Endothelial cell (in vitro differentiated cells): ENCODE results near the gene ARHGAP19. TPM values are rescaled to one million over a fixed set of nuclear protein-coding genes. Genes with fewer than 3 reads are reported as not detected.
A peak's percentile ranks its signal among the peaks of the same experiment; 100 is the strongest.
"Not testable (repeated sequence)": the region's sequence is repeated elsewhere in the genome, so short reads cannot be mapped to it uniquely, and the experiment has no call there.

Source experiments
- DNase-seq: peaks from one replicate; pipeline ENCODE4 v3.0.0; 2021; ENCODE audit warnings: low spot score
- H3K27ac Mint-ChIP-seq: one replicate; pipeline ENCODE4 v1.8.0; 2021; ENCODE audit warnings: mixed read lengths, inconsistent platforms; ENCODE audit not compliant: unreplicated experiment
- H3K27me3 Mint-ChIP-seq: one replicate; pipeline ENCODE4 v1.8.0; 2021; ENCODE audit warnings: mild to moderate bottlenecking, moderate library complexity, mixed read lengths, inconsistent platforms; ENCODE audit not compliant: unreplicated experiment
- H3K36me3 Mint-ChIP-seq: one replicate; pipeline ENCODE4 v1.8.0; 2021; ENCODE audit warnings: mild to moderate bottlenecking, low read depth, mixed read lengths, inconsistent platforms; ENCODE audit not compliant: unreplicated experiment
- H3K4me1 Mint-ChIP-seq: one replicate; pipeline ENCODE4 v1.8.0; 2021; ENCODE audit warnings: mild to moderate bottlenecking, mixed read lengths, inconsistent platforms; ENCODE audit not compliant: unreplicated experiment
- H3K4me3 Mint-ChIP-seq: one replicate; pipeline ENCODE4 v1.8.0; 2021; ENCODE audit warnings: mild to moderate bottlenecking, mixed read lengths, inconsistent platforms; ENCODE audit not compliant: unreplicated experiment
- H3K9me3 Mint-ChIP-seq: one replicate; pipeline ENCODE4 v1.8.0; 2021; ENCODE audit warnings: mixed read lengths, inconsistent platforms; ENCODE audit not compliant: unreplicated experiment
- total RNA-seq: library from RNA; stranded (reverse); fragmentation: NEBNext Ultra II Directional; extraction: Animal tissue kit (Norgen Biotek cat#: 25700); gene quantifications from one replicate; pipeline ENCODE4 v1.2.1, GENCODE V29; 2021; ENCODE audit not compliant: unreplicated experiment
- TF ChIP-seq, protein P1 (sequence below): fragments of 200-600 bp; sonication (generic); IDR thresholded peaks from one replicate; pipeline ENCODE4 v1.5.0; 2021; ENCODE audit warnings: antibody characterized with exemption; ENCODE audit not compliant: unreplicated experiment

Gene ARHGAP19
- total RNA-seq, 1 donor from 2014 or later: 19.8 TPM

DNA sequence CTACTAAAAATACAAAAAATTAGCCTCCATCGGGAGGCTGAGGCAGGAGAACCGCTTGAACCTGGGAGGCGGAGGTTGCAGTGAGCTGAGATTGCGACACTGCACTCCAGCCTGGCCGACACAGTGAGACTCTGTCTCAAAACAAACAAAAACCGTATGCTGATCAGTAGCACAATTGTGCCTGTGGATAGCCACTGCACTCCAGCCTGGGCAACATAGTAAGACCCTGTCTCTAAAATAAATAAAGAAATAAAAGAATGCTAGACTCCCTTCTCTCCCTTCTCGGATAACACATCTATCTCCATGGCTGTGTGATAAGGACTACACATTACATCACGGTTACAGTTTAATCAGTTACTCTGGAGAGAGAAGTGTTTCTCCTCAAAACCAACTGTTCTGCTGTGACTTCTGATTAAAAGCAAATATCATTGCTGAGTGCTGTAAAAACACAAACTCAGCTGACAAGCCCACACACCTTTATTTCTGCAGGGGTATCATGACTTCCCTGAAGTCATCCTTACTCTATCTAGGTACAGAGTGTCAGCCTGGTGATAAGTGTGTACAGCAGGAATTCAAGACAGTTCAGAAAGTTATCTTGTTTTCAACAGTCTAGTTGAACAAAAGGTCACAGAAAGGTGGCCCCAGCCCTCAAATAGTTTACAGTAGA lies 5.3 kb upstream of the ARHGAP19 start:
- Mint-ChIP-seq H3K36me3 (no peaks in the 10 kb centered on the region), H3K27ac (no peak overlapping the region), H3K4me1 (peaks cover 8% of the 10 kb centered on the region), H3K4me3 (no peak overlapping the region), H3K27me3 (no peaks in the 10 kb centered on the region), H3K9me3 (no peaks in the 10 kb centered on the region)
- TF ChIP-seq, protein P1, sequence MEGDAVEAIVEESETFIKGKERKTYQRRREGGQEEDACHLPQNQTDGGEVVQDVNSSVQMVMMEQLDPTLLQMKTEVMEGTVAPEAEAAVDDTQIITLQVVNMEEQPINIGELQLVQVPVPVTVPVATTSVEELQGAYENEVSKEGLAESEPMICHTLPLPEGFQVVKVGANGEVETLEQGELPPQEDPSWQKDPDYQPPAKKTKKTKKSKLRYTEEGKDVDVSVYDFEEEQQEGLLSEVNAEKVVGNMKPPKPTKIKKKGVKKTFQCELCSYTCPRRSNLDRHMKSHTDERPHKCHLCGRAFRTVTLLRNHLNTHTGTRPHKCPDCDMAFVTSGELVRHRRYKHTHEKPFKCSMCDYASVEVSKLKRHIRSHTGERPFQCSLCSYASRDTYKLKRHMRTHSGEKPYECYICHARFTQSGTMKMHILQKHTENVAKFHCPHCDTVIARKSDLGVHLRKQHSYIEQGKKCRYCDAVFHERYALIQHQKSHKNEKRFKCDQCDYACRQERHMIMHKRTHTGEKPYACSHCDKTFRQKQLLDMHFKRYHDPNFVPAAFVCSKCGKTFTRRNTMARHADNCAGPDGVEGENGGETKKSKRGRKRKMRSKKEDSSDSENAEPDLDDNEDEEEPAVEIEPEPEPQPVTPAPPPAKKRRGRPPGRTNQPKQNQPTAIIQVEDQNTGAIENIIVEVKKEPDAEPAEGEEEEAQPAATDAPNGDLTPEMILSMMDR: no peak
- no peak for DNase-seq

DNA sequence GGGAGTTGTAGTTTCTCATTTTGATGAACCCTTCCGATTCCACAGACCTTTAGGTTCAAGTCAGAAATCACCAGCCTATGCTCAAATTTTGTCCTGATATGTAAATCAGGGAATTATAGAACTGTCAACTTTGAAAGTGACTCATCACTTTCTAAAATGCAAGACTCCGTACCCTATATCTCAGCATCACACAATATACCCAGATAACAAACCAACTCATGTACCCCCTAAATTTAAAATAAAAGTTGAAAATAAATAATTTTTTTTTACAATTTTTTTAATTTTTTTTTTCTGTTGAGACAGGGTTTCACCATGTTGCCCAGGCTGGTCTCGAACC lies 393 bp upstream of the ARHGAP19 start:
- peak overlapping the region; percentile 99 for H3K27ac Mint-ChIP-seq
- peaks cover 13% of the 10 kb centered on the region for H3K4me1 Mint-ChIP-seq
- H3K4me3 Mint-ChIP-seq: peak overlapping the region; percentile 92
- no peak for DNase-seq
- H3K9me3 Mint-ChIP-seq: no peaks in the 10 kb centered on the region
- peaks cover 7% of the 10 kb centered on the region for H3K27me3 Mint-ChIP-seq
- TF ChIP-seq, protein P1: no peak
- no peaks in the 10 kb centered on the region for H3K36me3 Mint-ChIP-seq

DNA sequence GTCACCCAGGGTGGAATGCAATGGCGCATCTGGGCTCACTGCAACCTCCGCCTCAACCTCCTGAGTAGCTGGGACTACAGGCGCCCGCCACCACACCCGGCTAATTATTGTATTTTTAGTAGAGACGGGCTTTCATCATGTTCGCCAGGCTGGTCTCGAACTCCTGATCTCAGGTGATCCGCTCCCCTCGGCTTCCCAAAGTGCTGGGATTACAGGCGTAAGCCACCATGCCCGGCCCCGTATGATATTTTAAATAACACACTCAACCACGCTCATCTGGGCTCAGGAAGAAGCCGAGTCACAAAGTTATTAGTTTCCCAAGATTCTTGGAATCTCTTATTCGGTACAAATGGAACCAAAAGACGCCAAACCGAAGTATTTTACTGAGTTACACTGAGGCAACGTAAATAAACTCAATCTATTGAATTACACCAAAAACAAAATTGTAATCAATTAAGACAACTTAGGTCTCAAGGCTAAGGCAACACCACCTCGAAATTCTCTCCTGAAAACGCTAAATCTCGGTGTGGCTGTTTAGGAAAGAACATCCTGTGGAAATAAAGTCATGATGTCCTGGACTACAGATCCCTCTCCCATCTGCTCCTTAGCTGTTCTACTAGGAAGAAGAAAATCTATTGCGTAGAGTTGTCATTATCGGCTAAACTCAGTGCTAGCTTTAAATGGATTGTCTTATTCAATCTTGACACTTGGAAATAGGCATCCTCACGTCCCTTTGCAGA lies 910 bp downstream of the ARHGAP19 start:
- H3K4me1 Mint-ChIP-seq: peaks cover 13% of the 10 kb centered on the region
- H3K27ac Mint-ChIP-seq: peak overlapping the region; percentile 99
- H3K36me3 Mint-ChIP-seq: peaks cover 3% of the 10 kb centered on the region
- TF ChIP-seq, protein P1: no peak
- no peaks in the 10 kb centered on the region for H3K9me3 Mint-ChIP-seq
- peaks cover 7% of the 10 kb centered on the region for H3K27me3 Mint-ChIP-seq
- peak overlapping the region; percentile 92 for H3K4me3 Mint-ChIP-seq
- no peak for DNase-seq

DNA sequence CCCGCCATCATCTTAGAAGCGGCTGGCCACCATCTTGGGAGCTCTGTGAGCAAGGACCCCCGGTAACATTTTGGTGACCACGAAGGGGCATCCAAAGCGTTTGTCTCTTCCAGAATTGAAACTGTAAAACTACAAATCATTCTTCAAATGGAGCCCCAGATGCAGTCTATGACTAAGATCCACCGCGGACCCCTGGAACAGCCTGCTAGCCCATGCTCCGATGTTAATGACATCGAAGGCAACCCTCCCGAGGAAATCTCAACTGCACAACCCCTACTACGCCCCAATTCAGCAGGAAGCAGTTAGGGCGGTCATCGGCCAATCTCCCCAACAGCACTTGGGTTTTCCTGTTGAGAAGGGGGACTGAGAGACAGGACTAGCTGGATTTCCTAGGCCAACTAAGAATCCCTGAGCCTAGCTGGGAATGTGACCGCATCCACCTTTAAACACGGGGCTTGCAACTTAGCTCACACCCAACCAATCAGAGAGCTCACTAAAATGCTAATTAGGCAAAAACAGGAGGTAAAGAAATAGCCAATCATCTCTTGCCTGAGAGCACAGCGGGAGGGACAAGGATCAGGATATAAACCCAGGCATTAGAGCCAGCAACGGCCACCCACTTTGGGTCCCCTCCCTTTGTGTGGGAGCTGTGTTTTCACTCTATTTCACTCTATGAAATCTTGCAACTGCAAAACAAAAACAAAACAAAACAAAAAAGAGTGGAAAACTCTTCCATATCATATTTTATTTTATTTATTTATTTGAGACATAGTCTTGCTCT lies 1.7 kb downstream of the ARHGAP19 start:
- Mint-ChIP-seq H3K4me1 (peaks cover 13% of the 10 kb centered on the region), H3K4me3 (peak overlapping the region; percentile 37), H3K27ac (peak overlapping the region; percentile 77)
- H3K36me3 Mint-ChIP-seq, H3K27me3 Mint-ChIP-seq, DNase-seq, H3K9me3 Mint-ChIP-seq: not testable (repeated sequence)

DNA sequence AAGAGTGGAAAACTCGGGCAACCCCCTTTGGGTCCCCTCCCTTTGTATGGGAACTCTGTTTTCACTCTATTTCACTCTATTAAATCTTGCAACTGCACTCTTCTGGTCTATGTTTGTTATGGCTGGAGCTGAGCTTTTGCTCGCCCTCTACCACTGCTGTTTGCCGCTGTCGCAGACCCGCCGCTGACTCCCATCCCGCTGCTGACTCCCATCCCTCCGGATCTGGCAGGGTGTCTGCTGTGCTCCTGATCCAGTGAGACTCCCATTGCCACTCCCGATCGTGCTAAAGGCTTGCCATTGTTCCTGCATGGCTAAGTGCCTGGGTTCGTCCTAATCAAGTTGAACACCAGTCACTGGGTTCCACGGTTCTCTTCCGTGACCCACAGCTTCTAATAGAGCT lies 2.4 kb downstream of the ARHGAP19 start:
- not testable (repeated sequence) for H3K36me3 Mint-ChIP-seq, H3K27me3 Mint-ChIP-seq, H3K27ac Mint-ChIP-seq, DNase-seq, H3K9me3 Mint-ChIP-seq
- Mint-ChIP-seq H3K4me3 (peak overlapping the region; percentile 12), H3K4me1 (peaks cover 13% of the 10 kb centered on the region)
